MM.1S (cell line): Measurements from ENCODE around the gene SYNE1.

ENCODE experiments used
- DNase-seq: peaks from one replicate; pipeline ENCODE4 v3.0.0-alpha.2; 2015
- H2AFZ ChIP-seq: fragments of 300-600 bp; sonication (generic); 2 replicates; pipeline ENCODE4 v1.6.0; 2016; ENCODE audit warnings: antibody characterized with exemption, low read length
- H3F3A ChIP-seq: fragments of 300-600 bp; sonication (generic); 2 replicates; pipeline ENCODE4 v1.6.1; 2016; ENCODE audit warnings: mild to moderate bottlenecking, antibody characterized with exemption, low read length, moderate library complexity, mixed read lengths; ENCODE audit not compliant: insufficient read depth
- H3K27ac ChIP-seq: fragments of 300-600 bp; sonication (generic); 2 replicates; pipeline ENCODE4 v1.5.1; 2016; ENCODE audit warnings: mild to moderate bottlenecking, low read length
- H3K27me3 ChIP-seq: fragments of 300-600 bp; sonication (generic); replicated peaks from 2 replicates; pipeline ENCODE4 v1.6.0; 2016; ENCODE audit warnings: low read length; ENCODE audit not compliant: insufficient read depth
- H3K36me3 ChIP-seq: fragments of 300-600 bp; sonication (generic); replicated peaks from 2 replicates; pipeline ENCODE4 v1.6.1; 2016; ENCODE audit warnings: mild to moderate bottlenecking, low read length, mixed read lengths; ENCODE audit not compliant: insufficient read depth
- H3K4me1 ChIP-seq: fragments of 300-600 bp; sonication (generic); 2 replicates; pipeline ENCODE4 v1.6.1; 2016; ENCODE audit warnings: low read length, mixed read lengths
- H3K4me2 ChIP-seq: fragments of 300-600 bp; sonication (generic); 2 replicates; pipeline ENCODE4 v1.6.0; 2016; ENCODE audit warnings: low read depth, low read length
- H3K4me3 ChIP-seq: fragments of 300-600 bp; sonication (generic); 2 replicates; pipeline ENCODE4 v1.5.1; 2016; ENCODE audit warnings: low read length, mixed read lengths
- H3K79me2 ChIP-seq: fragments of 300-600 bp; sonication (generic); 2 replicates; pipeline ENCODE4 v1.6.1; 2016; ENCODE audit warnings: mixed run types, low read length, mixed read lengths
- H3K9ac ChIP-seq: fragments of 300-600 bp; sonication (generic); 2 replicates; pipeline ENCODE4 v1.6.1; 2016; ENCODE audit warnings: low read length, mixed read lengths
- H3K9me2 ChIP-seq: fragments of 300-600 bp; sonication (generic); replicated peaks from 2 replicates; pipeline ENCODE4 v1.6.1; 2016; ENCODE audit warnings: mild to moderate bottlenecking, low read length, mixed read lengths; ENCODE audit not compliant: insufficient read depth
- H3K9me3 ChIP-seq: fragments of 300-600 bp; sonication (generic); replicated peaks from 2 replicates; pipeline ENCODE4 v1.6.1; 2016; ENCODE audit warnings: mild to moderate bottlenecking, low read length, mixed read lengths; ENCODE audit not compliant: insufficient read depth
- H4K20me1 ChIP-seq: fragments of 300-600 bp; sonication (generic); 2 replicates; pipeline ENCODE4 v1.6.1; 2016; ENCODE audit warnings: mild to moderate bottlenecking, low read length, moderate library complexity, mixed read lengths; ENCODE audit not compliant: insufficient read depth
- EZH2 ChIP-seq: fragments of 300-600 bp; sonication (generic); optimal IDR thresholded peaks from 2 replicates; pipeline ENCODE3; 2017; ENCODE audit warnings: low read depth, mild to moderate bottlenecking, antibody characterized with exemption, low read length, mixed read lengths
- EZH2phosphoT487 ChIP-seq: fragments of 300-600 bp; sonication (generic); IDR thresholded peaks from 2 replicates; pipeline ENCODE4 v1.6.1; 2018; ENCODE audit warnings: antibody characterized with exemption, low read length
- TF ChIP-seq, protein P1 (sequence below): fragments of 300-600 bp; sonication (generic); IDR thresholded peaks from 2 replicates; pipeline ENCODE4 v1.5.1; 2016; ENCODE audit warnings: antibody characterized with exemption, low read length, mixed read lengths

The SYNE1 gene

DNA sequence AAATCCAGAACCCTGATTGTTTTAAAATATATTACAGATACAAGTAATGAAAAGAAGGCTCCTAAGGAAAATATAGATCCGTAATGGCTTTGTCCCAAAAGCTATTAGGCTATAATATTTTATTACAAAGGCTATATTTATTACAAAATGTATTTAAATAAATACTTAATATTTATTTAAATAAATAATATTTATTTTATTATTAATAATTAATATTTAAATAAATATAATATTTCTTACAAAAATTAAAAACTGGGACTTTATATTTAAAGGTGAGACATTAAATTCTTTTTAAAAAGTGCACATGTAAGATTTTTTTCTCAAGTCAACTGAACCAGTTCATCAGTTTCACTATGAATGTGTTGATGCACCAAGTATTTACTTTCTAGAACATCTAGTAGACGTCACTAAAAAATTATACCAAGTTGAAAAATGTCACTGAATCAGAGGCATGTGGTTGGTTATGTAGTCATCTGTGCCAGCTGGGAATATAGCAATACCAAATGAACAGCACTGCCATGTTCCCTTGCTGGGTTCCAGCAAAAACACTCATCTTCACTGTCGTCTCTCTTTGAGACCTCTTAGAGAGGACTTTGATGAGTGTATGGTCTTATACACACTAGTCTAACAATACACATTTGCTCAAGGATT lies 550.8 kb downstream of the SYNE1 start:
- Histone ChIP-seq H4K20me1 (no peaks in the 10 kb centered on the region), H3K9ac (no peak overlapping the region), H3K4me1 (no peaks in the 10 kb centered on the region), H2AFZ (no peak overlapping the region), H3K4me2 (no peak overlapping the region), H3K9me3 (no peaks in the 10 kb centered on the region), H3F3A (no peaks in the 10 kb centered on the region), H3K9me2 (no peaks in the 10 kb centered on the region), H3K27me3 (no peaks in the 10 kb centered on the region), H3K36me3 (no peaks in the 10 kb centered on the region), H3K79me2 (no peaks in the 10 kb centered on the region), H3K27ac (no peak overlapping the region), H3K4me3 (no peak overlapping the region)
- DNase-seq, result no peak
- TF ChIP-seq, protein P1, sequence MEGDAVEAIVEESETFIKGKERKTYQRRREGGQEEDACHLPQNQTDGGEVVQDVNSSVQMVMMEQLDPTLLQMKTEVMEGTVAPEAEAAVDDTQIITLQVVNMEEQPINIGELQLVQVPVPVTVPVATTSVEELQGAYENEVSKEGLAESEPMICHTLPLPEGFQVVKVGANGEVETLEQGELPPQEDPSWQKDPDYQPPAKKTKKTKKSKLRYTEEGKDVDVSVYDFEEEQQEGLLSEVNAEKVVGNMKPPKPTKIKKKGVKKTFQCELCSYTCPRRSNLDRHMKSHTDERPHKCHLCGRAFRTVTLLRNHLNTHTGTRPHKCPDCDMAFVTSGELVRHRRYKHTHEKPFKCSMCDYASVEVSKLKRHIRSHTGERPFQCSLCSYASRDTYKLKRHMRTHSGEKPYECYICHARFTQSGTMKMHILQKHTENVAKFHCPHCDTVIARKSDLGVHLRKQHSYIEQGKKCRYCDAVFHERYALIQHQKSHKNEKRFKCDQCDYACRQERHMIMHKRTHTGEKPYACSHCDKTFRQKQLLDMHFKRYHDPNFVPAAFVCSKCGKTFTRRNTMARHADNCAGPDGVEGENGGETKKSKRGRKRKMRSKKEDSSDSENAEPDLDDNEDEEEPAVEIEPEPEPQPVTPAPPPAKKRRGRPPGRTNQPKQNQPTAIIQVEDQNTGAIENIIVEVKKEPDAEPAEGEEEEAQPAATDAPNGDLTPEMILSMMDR, result no peak
- no peak for TF ChIP-seq EZH2phosphoT487
- no peak for TF ChIP-seq EZH2

DNA sequence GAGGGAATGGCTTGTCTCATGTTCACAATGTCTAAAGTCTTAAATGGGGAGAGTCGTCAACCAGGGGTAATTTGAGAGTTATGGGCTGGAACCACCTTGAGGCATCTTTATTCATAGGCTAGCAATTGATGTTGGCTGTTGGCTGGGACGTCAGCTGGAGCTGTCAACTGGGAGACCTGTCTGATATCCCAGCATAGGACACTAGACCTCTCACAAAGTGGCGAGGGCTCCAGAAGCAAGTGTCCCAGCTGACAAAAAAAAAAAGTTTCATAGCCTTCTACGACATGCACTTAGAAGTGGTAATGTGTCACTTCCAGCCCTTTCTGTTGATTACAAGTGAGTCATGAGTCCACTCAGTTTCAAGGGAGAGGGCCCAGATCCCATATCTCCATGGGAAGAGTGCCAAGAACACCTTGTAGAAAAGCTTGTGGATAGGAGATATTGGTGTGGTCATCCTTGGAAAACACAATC lies 551.7 kb downstream of the SYNE1 start:
- no peak overlapping the region for H2AFZ ChIP-seq
- no peaks in the 10 kb centered on the region for H3K79me2 ChIP-seq
- no peak overlapping the region for H3K27ac ChIP-seq
- H3K9me3 ChIP-seq, result no peaks in the 10 kb centered on the region
- H3K4me1 ChIP-seq, result no peaks in the 10 kb centered on the region
- TF ChIP-seq, protein P1, result no peak
- TF ChIP-seq EZH2phosphoT487 (no peak), EZH2 (no peak)
- H3F3A ChIP-seq, result no peaks in the 10 kb centered on the region
- no peak overlapping the region for H3K4me2 ChIP-seq
- H3K36me3 ChIP-seq, result no peaks in the 10 kb centered on the region
- no peaks in the 10 kb centered on the region for H3K27me3 ChIP-seq
- no peak overlapping the region for H3K9ac ChIP-seq
- H4K20me1 ChIP-seq, result no peaks in the 10 kb centered on the region
- no peak overlapping the region for H3K4me3 ChIP-seq
- H3K9me2 ChIP-seq, result no peaks in the 10 kb centered on the region
- DNase-seq, result no peak

DNA sequence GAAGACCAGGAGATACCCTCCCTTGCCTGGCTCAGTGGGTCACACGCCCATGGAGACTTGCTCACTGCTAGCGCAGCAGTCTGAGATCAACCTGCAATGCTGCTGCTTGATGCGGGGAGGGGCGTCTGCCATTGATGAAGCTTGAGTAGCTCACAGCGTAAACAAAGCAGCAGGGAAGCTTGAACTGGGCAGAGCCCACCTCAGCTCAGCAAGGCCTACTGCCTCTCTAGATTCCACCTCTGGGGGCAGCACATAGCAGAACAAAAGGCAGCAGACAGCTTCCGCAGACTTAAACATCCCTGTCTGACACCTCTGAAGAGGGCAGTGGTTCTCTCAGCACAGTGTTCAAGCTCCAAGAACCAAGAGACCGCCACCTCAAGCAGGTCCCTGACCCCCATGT lies 558.4 kb downstream of the SYNE1 start:
- DNase-seq, result no peak
- no peaks in the 10 kb centered on the region for H3F3A ChIP-seq
- H3K4me1 ChIP-seq, result no peaks in the 10 kb centered on the region

More for the DNA sequence above, 558.4 kb downstream of the SYNE1 start:
- Histone ChIP-seq H3K4me3 (no peak overlapping the region), H3K79me2 (no peaks in the 10 kb centered on the region), H3K27me3 (no peaks in the 10 kb centered on the region), H3K27ac (no peak overlapping the region), H3K9me2 (no peaks in the 10 kb centered on the region), H4K20me1 (no peaks in the 10 kb centered on the region), H3K9ac (no peak overlapping the region), H3K4me2 (no peak overlapping the region), H3K9me3 (no peaks in the 10 kb centered on the region), H2AFZ (no peak overlapping the region), H3K36me3 (no peaks in the 10 kb centered on the region)
- TF ChIP-seq EZH2phosphoT487 (no peak), EZH2 (no peak)
- TF ChIP-seq, protein P1, result no peak
